ENCODE measurements around the gene PRRT1. TPM values are rescaled to one million over a fixed set of nuclear protein-coding genes. Genes with fewer than 3 reads are reported as not detected.

Gene PRRT1
- 0.69 TPM for polyA plus RNA-seq (2012; ENCODE audit: insufficient read length, low read depth)

DNA sequence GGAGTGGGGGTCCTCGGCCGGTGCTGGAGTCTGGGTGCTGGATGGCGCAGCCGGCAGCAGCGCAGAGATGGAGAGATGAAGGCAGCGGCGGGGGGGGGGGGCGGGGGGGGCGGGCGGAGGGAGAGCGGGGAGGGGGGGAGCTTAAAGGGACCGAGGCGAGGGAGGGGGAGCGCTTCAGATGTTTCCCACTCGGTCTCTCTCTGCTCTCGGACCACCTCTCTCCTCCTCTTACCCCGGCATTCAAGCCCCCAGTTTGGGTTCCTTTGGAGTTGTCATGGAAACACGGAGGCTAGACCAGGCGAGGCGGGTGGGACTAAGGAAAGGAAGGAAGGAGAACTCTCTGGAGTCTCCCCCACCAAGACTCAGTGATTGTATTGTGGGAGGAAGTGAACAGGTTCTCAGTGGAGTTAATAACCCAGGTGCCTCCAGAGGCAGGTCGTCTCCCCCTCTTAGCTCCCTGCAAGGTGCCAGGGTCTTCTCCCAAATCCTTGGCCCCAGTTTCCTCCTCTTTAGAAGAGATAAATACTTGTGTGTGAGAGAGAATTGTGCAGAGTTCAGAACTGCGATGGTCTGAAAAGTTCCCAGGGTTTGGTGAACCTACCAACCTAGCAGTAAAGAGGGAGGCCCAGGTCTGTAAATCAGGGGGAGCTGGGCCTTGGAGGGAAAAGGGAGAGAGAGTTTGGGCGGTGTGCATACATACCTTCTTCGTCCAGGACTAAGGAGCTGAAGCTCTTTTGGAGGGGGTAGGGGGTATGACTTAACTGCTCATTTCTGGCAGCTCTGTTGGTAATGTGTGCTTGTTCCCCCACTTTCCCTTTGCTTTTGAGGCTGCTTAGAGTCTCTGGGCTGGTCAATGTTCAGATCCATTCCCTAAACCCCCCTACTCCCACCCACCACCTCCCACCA, at the start of gene PRRT1:
Gene PRRT1, minus strand, starts transcription at position 77 of the 906 bp plus-strand sequence. CDS start 112 bp downstream, outside the sequence.
- TF ChIP-seq POLR2AphosphoS5 (IDR thresholded peaks at IDR 0.05; ENCODE audit: low read depth, low read length) (no peak), SIN3A (IDR thresholded peaks at IDR 0.05; ENCODE audit: borderline replicate concordance, insufficient read depth, low read length) (no peak), TAF1 (IDR thresholded peaks at IDR 0.05; ENCODE audit: borderline replicate concordance, insufficient read depth, low read length) (no peak), REST (IDR thresholded peaks at IDR 0.05; ENCODE audit: insufficient read depth in 1 of 2, low read depth in 2 of 2, low read length in 2 of 2) (no peak), FOXP2 (optimal IDR thresholded peaks at IDR 0.05; ENCODE audit: borderline replicate concordance, extremely low read depth, extremely low read length, insufficient read depth) (no peak)

GRCh38 chr6:32200711-32201475, 49.2 kb upstream of the PRRT1 start:
- TF ChIP-seq REST (IDR thresholded peaks at IDR 0.05; ENCODE audit: insufficient read depth in 1 of 2, low read depth in 2 of 2, low read length in 2 of 2) (no peak), SIN3A (IDR thresholded peaks at IDR 0.05; ENCODE audit: borderline replicate concordance, insufficient read depth, low read length) (no peak), FOXP2 (optimal IDR thresholded peaks at IDR 0.05; ENCODE audit: borderline replicate concordance, extremely low read depth, extremely low read length, insufficient read depth) (no peak), POLR2AphosphoS5 (IDR thresholded peaks at IDR 0.05; ENCODE audit: low read depth, low read length) (no peak), TAF1 (IDR thresholded peaks at IDR 0.05; ENCODE audit: borderline replicate concordance, insufficient read depth, low read length) (no peak)

DNA sequence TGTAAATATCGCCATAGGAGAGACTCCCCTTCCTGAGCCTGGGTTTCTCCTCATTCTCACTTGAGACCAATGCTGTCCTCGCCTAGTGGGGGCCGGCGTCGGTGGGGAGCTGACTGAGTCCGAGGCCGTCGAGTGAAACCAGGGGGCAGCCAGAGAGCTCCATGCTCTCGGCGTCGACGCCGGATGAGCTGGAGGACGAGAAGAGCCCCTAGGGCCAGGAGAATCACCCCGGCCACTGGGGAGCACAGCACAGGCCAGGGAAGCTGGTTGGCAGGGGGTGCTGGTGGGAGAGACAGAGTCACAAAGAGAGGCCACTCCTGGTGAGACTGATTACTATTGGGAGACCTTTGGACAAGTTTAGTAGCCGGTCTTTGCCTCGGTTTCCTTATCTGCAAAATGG, 47.1 kb upstream of the PRRT1 start:
- TF ChIP-seq SIN3A (IDR thresholded peaks at IDR 0.05; ENCODE audit: borderline replicate concordance, insufficient read depth, low read length) (no peak), TAF1 (IDR thresholded peaks at IDR 0.05; ENCODE audit: borderline replicate concordance, insufficient read depth, low read length) (no peak), FOXP2 (optimal IDR thresholded peaks at IDR 0.05; ENCODE audit: borderline replicate concordance, extremely low read depth, extremely low read length, insufficient read depth) (no peak), POLR2AphosphoS5 (IDR thresholded peaks at IDR 0.05; ENCODE audit: low read depth, low read length) (no peak), REST (IDR thresholded peaks at IDR 0.05; ENCODE audit: insufficient read depth in 1 of 2, low read depth in 2 of 2, low read length in 2 of 2) (no peak)

- TF ChIP-seq TAF1 (IDR thresholded peaks at IDR 0.05; ENCODE audit: borderline replicate concordance, insufficient read depth, low read length) = no peak
- no peak for TF ChIP-seq POLR2AphosphoS5 (IDR thresholded peaks at IDR 0.05; ENCODE audit: low read depth, low read length)
- TF ChIP-seq REST (IDR thresholded peaks at IDR 0.05; ENCODE audit: insufficient read depth in 1 of 2, low read depth in 2 of 2, low read length in 2 of 2) = no peak
- no peak for TF ChIP-seq FOXP2 (optimal IDR thresholded peaks at IDR 0.05; ENCODE audit: borderline replicate concordance, extremely low read depth, extremely low read length, insufficient read depth)
- no peak for TF ChIP-seq SIN3A (IDR thresholded peaks at IDR 0.05; ENCODE audit: borderline replicate concordance, insufficient read depth, low read length)
These were observed 46.6 kb upstream of the PRRT1 start for GRCh38 chr6:32198345-32198696.
